Measurements from ENCODE around the gene TCF7L2.

- TF ChIP-seq CTCF (IDR thresholded peaks at IDR 0.05; ENCODE audit: low read length) (no peak), EZH2 (IDR thresholded peaks at IDR 0.05; ENCODE audit: borderline replicate concordance, low read length) (no peak)
Observed at GRCh38 chr10:113096128-113096996, 146.3 kb downstream of the TCF7L2 start.
